ENCODE data around the gene TP53I13.

TP53I13 gene

GRCh38 chr17:29567554-29568330 is 759 bp upstream of the TP53I13 start:
- ATAC-seq (peak; percentile 51), DNase-seq (peak; percentile 85)

- DNase-seq, result no peak
- ATAC-seq, result no peak
These were observed 897 bp downstream of the TP53I13 start for GRCh38 chr17:29569245-29569950.

- ATAC-seq, result no peak
- peak; percentile 2 for DNase-seq
These were observed 2.0 kb downstream of the TP53I13 start for GRCh38 chr17:29570521-29570920.

GRCh38 chr17:29571486-29571882 is 3.0 kb downstream of the TP53I13 start:
- ATAC-seq, result no peak
- DNase-seq, result peak; percentile 3

GRCh38 chr17:29571883-29572681 is 3.6 kb downstream of the TP53I13 start:
- DNase-seq (no peak), ATAC-seq (no peak)

- ATAC-seq (no peak), DNase-seq (peak; percentile 66)
These were observed 4.4 kb downstream of the TP53I13 start for GRCh38 chr17:29572691-29573557.

GRCh38 chr17:29573558-29573869 is 5.0 kb downstream of the TP53I13 start:
- DNase-seq (no peak), ATAC-seq (no peak)

GRCh38 chr17:29573871-29574731 is 5.6 kb downstream of the TP53I13 start:
- DNase-seq (no peak), ATAC-seq (no peak)

GRCh38 chr17:29574732-29575510 is 6.4 kb downstream of the TP53I13 start:
- no peak for DNase-seq
- no peak for ATAC-seq

GRCh38 chr17:29575511-29576213 is 7.2 kb downstream of the TP53I13 start:
- ATAC-seq, result no peak
- DNase-seq, result no peak

GRCh38 chr17:29576214-29577000 is 7.9 kb downstream of the TP53I13 start:
- no peak for ATAC-seq
- no peak for DNase-seq

GRCh38 chr17:29577001-29577370 is 8.5 kb downstream of the TP53I13 start:
- ATAC-seq (no peak), DNase-seq (no peak)

- DNase-seq, result no peak
These were observed 9.1 kb downstream of the TP53I13 start for GRCh38 chr17:29577385-29578211.

GRCh38 chr17:29578626-29579485 is 10.4 kb downstream of the TP53I13 start:
- DNase-seq (no peak), ATAC-seq (no peak)

More at GRCh38 chr17:29577385-29578211, 9.1 kb downstream of the TP53I13 start:
- ATAC-seq, result no peak

GRCh38 chr17:29579866-29580771 is 11.6 kb downstream of the TP53I13 start:
- DNase-seq (peak; percentile 92), ATAC-seq (peak; percentile 97)

Measured in stimulated activated naive CD8-positive, alpha-beta T cell treated with anti-CD3 and anti-CD28 coated beads, Interleukin-15, Interleukin-2, amounts not matched to agents 100 U/mL and 50 U/mL, for 24 hours (primary cell).